ENCODE results near the gene PROX2. TPM values are rescaled to one million over a fixed set of nuclear protein-coding genes. Genes with fewer than 3 reads are reported as not detected.

PROX2 gene
- total RNA-seq, 1 experiment from 2014 or later: not detected

DNA sequence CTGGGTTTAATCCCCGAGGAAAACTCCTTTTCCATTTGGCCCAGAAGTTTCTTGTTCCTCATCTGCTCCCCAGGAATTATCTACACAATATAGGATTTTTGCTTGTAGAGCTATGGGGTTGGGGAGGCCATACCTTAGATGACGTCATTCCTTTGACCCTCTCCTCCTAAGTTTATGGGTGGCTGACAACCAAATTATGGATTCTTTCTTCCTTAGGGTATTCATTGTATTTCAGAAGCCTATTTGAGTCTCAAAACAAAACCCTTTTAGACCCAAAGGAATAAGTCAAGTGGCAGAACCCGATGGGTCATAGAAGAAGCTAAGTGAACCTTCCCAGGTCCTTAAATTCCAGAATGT, 14.2 kb downstream of the PROX2 start:
- H3K4me2 ChIP-seq (ENCODE audit: low read length): no peak overlapping the region
- H3F3A ChIP-seq (ENCODE audit: low read length, unreplicated experiment): no peaks in the 10 kb centered on the region
- ChIA-PET POLR2A (ENCODE audit: unreplicated experiment) (interaction anchor here (0.6 kb wide), 2 partner anchors 46 to 233 kb away, joined by 3 read pairs; no protein-coding TSS in a partner anchor), CTCF (interaction anchor here (0.6 to 2.2 kb wide), 7 partner anchors 10 to 253 kb away, joined by 4 to 35 read pairs (median 4); no protein-coding TSS in a partner anchor)
- no peaks in the 10 kb centered on the region for H3K79me2 ChIP-seq (ENCODE audit: low read length)
- H3K9me2 ChIP-seq (replicated peaks; ENCODE audit: low read length): no peaks in the 10 kb centered on the region
- no peak overlapping the region for H3K27ac ChIP-seq (ENCODE audit: low read length)
- no peak overlapping the region for H3K4me3 ChIP-seq (ENCODE audit: low read length)
- H3K36me3 ChIP-seq (ENCODE audit: low read depth, low read length): no peaks in the 10 kb centered on the region
- no peaks in the 10 kb centered on the region; the same call in 1 of the 2 replicates for H3K27me3 ChIP-seq (ENCODE audit: low read length)
- ATAC-seq (no peak), DNase-seq (no peak)
- intact Hi-C loops (cut with micrococcal nuclease): loop anchor here (1.0 to 2.0 kb wide), 3 partner anchors 21 to 227 kb away; no protein-coding TSS in a partner anchor
- no peak overlapping the region for H3K9ac ChIP-seq (ENCODE audit: low read length)
- H4K20me1 ChIP-seq (ENCODE audit: low read length): no peaks in the 10 kb centered on the region
- TF ChIP-seq EZH2 (IDR thresholded peaks at IDR 0.05; ENCODE audit: low read length, unreplicated experiment) (no peak), EZH2phosphoT487 (IDR thresholded peaks at IDR 0.05; ENCODE audit: borderline replicate concordance, low read length) (no peak)
- TF ChIP-seq, protein P1, sequence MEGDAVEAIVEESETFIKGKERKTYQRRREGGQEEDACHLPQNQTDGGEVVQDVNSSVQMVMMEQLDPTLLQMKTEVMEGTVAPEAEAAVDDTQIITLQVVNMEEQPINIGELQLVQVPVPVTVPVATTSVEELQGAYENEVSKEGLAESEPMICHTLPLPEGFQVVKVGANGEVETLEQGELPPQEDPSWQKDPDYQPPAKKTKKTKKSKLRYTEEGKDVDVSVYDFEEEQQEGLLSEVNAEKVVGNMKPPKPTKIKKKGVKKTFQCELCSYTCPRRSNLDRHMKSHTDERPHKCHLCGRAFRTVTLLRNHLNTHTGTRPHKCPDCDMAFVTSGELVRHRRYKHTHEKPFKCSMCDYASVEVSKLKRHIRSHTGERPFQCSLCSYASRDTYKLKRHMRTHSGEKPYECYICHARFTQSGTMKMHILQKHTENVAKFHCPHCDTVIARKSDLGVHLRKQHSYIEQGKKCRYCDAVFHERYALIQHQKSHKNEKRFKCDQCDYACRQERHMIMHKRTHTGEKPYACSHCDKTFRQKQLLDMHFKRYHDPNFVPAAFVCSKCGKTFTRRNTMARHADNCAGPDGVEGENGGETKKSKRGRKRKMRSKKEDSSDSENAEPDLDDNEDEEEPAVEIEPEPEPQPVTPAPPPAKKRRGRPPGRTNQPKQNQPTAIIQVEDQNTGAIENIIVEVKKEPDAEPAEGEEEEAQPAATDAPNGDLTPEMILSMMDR (conservative IDR thresholded peaks at IDR 0.05; ENCODE audit: low read depth, low read length): no peak
- H3K9me3 ChIP-seq (ENCODE audit: low read length): no peaks in the 10 kb centered on the region
- H3K4me1 ChIP-seq (ENCODE audit: insufficient read depth, low read length): no peaks in the 10 kb centered on the region
- BruUV-seq (replicated peaks): no TSS peak
- no peak overlapping the region for H2AFZ ChIP-seq (ENCODE audit: low read length)

DNA sequence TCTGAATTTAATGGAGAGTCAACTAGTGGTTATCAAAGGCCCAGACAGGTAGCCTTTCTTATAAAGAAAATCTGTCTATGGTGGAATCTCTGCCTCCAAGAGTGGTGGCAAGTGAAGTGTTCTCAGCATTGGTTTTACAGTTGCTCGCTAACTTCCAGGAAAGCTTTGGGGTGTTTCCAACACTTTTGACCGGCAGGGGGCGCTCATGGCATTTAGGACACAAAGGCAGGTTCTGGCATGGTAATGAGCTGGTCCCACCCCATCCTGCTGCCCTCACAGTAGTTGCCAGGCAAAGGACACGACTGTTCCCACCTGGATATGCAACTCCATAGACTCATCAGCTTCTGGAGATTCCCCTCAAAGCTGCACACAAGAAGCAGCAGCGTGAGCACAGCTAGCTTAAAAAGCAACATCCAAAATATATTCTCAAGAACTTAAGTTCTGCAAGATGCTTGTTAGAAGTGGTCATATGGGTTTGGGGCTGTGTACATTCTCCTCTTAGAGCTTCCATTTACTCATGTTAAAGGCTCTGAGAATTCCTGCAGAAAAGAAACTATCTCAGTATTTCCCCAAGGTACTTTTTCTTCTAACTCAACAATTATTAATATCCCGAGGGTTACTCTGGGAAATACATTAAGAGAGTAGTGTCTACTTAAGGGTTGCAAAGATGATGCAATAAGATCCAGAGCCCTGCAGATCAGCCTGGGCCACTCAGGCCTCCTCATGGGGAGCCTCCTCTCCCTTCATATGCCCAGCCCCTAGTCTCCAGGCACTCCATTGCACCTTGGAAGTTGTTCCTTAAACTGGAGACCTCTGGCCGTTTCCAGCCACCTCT, 14.8 kb downstream of the PROX2 start:
- no peak overlapping the region for H3K4me3 ChIP-seq (ENCODE audit: low read length)
- H3K4me1 ChIP-seq (ENCODE audit: insufficient read depth, low read length): no peaks in the 10 kb centered on the region
- no peaks in the 10 kb centered on the region for H3K27me3 ChIP-seq (ENCODE audit: low read length)
- no peaks in the 10 kb centered on the region for H3K9me2 ChIP-seq (replicated peaks; ENCODE audit: low read length)
- no peaks in the 10 kb centered on the region for H3F3A ChIP-seq (ENCODE audit: low read length, unreplicated experiment)
- TSS peak; percentile 7 for BruUV-seq (replicated peaks)
- TF ChIP-seq EZH2 (IDR thresholded peaks at IDR 0.05; ENCODE audit: low read length, unreplicated experiment): no peak
- TF ChIP-seq, protein P1 (conservative IDR thresholded peaks at IDR 0.05; ENCODE audit: low read depth, low read length): peak; percentile 90
- no peaks in the 10 kb centered on the region for H3K36me3 ChIP-seq (ENCODE audit: low read depth, low read length)
- no peaks in the 10 kb centered on the region for H4K20me1 ChIP-seq (ENCODE audit: low read length)
- ChIA-PET CTCF (interaction anchor here (0.6 to 2.9 kb wide), 12 partner anchors 11 to 252 kb away, joined by 3 to 56 read pairs (median 4); no protein-coding TSS in a partner anchor), POLR2A (ENCODE audit: unreplicated experiment) (interaction anchor here (0.6 kb wide), 1 partner anchor 232 kb away, joined by 3 read pairs; no protein-coding TSS in a partner anchor)
- no peaks in the 10 kb centered on the region for H3K9me3 ChIP-seq (ENCODE audit: low read length)
- DNase-seq: peak; percentile 92
- peak; percentile 80 for ATAC-seq
- no peak overlapping the region for H2AFZ ChIP-seq (ENCODE audit: low read length)
- no peak overlapping the region for H3K27ac ChIP-seq (ENCODE audit: low read length)
- H3K4me2 ChIP-seq (ENCODE audit: low read length): no peak overlapping the region
- H3K79me2 ChIP-seq (ENCODE audit: low read length): no peaks in the 10 kb centered on the region
- H3K9ac ChIP-seq (ENCODE audit: low read length): no peak overlapping the region
- intact Hi-C loops (cut with micrococcal nuclease): loop anchor here (1.0 to 2.0 kb wide), 3 partner anchors 22 to 227 kb away; no protein-coding TSS in a partner anchor
